ENCODE results near the gene KRT16.
"Not testable (repeated sequence)": the region's sequence is repeated elsewhere in the genome, so short reads cannot be mapped to it uniquely, and the experiment has no call there.

The KRT16 gene

DNA sequence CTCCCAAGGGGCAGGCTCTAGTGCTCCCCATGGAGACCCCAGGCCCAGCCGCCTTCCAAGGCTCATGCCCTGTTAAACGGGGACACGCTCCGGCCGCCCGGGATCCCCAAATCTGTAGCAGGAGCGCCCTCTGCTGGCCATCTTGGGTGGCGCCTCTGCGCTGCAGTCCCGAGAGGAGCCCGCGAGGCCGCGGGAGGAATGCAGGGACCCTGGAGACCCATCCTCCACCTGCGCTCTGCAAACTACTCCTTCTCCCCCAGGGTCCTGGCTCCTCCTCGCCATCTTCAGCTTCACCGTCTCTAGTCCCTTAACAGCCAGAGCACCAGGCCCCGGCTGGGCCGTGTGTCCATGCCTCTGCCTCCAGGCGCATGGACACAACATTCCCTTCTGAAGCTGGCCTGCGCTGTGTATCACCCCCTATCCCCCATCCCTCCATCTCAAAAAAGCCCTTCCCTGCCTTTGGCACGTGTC, 35.4 kb upstream of the KRT16 start:
- TF ChIP-seq, protein P1, sequence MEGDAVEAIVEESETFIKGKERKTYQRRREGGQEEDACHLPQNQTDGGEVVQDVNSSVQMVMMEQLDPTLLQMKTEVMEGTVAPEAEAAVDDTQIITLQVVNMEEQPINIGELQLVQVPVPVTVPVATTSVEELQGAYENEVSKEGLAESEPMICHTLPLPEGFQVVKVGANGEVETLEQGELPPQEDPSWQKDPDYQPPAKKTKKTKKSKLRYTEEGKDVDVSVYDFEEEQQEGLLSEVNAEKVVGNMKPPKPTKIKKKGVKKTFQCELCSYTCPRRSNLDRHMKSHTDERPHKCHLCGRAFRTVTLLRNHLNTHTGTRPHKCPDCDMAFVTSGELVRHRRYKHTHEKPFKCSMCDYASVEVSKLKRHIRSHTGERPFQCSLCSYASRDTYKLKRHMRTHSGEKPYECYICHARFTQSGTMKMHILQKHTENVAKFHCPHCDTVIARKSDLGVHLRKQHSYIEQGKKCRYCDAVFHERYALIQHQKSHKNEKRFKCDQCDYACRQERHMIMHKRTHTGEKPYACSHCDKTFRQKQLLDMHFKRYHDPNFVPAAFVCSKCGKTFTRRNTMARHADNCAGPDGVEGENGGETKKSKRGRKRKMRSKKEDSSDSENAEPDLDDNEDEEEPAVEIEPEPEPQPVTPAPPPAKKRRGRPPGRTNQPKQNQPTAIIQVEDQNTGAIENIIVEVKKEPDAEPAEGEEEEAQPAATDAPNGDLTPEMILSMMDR (IDR thresholded peaks at IDR 0.05; ENCODE audit: unreplicated experiment in 3 of 3) = peak; percentile 92 to 98 (median 94)
- Mint-ChIP-seq H3K27me3 (ENCODE audit: low read depth) (peaks cover 4% of the 10 kb centered on the region), H3K9me3 (no peaks in the 10 kb centered on the region), H3K27ac (peak overlapping the region; percentile 5 to 97 (median 92)), H3K4me1 (peaks cover 34% of the 10 kb centered on the region), H3K4me3 (peak overlapping the region; percentile 59 to 74 (median 73)), H3K36me3 (ENCODE audit: low read depth) (no peaks in the 10 kb centered on the region)

DNA sequence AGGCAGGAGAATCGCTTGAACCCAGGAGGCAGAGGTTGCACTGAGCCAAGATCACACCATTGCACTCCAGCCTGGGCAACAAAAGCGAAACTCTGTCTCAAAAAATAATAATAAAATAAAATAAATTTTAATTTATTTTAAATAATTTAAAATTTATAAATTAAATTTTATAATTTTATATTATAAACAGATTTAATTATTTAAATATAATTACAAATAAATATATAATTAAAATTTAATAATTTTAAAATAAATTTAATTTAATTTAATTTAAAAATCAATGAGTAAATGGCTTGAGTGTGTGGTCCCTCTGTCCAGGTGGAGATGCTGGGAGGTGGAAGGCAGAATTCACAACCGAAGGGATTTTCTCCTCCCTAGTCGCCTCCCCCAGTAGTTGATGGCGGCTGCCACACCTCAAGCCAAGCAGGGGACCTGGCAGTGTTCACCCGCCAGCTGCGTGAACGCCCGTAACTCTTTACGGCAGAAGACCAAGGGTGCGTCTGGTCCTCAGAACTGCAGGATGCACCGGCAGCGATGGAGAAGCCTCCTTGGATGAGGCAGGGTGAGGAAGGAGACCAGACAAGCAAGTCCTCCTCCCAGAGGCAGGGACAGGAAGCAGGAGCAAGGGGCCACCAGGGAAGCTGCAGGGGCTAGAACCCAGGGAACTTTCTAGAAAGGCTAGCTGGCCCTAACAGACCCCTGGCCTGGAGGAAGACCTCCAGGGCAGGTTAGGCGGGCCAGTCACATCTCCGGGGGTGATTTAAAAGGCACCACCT, 34.7 kb upstream of the KRT16 start:
- Mint-ChIP-seq H3K36me3 (ENCODE audit: low read depth) (no peaks in the 10 kb centered on the region), H3K4me3 (no peak overlapping the region), H3K9me3 (no peaks in the 10 kb centered on the region), H3K27ac (peak overlapping the region in 1 of 3 experiments; percentile 92), H3K27me3 (ENCODE audit: low read depth) (peaks cover 4% of the 10 kb centered on the region), H3K4me1 (peaks cover 34% of the 10 kb centered on the region)
- TF ChIP-seq, protein P1 (IDR thresholded peaks at IDR 0.05; ENCODE audit: unreplicated experiment in 3 of 3) = no peak

DNA sequence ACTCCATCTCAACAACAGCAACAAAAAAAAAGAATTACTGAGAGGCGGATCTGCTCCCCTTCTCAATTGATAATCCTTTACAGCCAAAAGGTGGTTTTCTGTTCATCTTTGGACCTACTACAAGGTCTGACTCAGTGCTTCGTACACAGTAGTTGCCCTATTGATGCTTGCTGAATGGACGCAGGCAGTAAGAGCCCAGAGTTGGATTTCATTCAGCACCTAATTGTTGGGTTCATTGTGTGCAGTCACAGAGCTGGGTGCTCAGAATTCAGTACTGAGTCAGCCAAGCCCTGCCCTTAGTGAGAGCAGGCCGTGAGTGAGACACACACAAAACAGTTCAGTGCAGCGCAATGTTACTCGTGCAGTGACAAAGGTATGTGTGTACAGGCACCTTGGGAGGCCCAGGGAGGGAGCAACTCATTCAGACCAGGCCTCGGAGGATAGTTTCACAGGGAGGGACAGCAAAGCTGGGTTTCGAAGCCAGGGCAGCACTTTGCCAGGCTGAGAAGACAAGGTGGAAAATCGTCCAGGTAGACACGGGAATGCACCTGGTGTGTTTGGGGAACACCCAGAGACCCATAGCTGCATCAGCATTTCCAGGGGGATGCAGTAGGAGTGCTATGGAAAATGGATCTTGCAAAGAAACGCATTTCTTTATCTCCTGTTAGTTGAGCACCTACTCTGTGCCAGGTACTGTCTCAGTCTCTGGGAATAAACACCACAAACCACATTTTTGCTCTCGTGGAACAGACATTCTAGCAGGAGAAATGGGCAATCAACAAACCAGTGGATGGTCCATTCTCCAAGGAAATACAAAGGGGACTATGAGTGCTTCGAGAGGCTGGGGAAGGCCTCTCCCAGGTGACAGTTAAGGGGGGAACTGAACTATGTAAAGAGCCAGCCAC, 29.9 kb upstream of the KRT16 start:
- H3K4me3 Mint-ChIP-seq = no peak overlapping the region
- H3K27ac Mint-ChIP-seq = peak overlapping the region in 1 of 3 experiments; percentile 68
- H3K36me3 Mint-ChIP-seq (ENCODE audit: low read depth) = no peaks in the 10 kb centered on the region
- no peaks in the 10 kb centered on the region for H3K9me3 Mint-ChIP-seq
- peaks cover 4% of the 10 kb centered on the region for H3K27me3 Mint-ChIP-seq (ENCODE audit: low read depth)
- TF ChIP-seq, protein P1 (IDR thresholded peaks at IDR 0.05; ENCODE audit: unreplicated experiment in 3 of 3) = no peak
- peaks cover 17% of the 10 kb centered on the region for H3K4me1 Mint-ChIP-seq

DNA sequence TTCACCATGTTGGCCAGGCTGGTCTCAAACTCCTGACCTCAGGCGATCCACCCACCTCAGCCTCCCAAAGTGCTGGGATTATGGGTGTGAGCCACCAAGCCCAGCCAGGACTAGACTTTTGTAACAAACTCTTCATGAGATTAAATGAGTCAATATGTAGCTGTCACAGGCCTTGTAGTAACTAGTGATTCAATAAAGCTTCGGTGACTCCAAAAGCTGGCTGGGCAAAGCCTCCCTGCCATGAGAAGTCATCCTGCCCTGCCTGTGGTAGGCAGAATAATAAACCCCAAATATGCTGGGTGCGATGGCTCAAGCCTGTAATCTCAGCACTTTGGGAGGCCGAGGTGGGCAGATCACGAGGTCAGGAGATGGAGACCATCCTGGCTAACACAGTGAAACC, 28.0 kb upstream of the KRT16 start:
- H3K27ac Mint-ChIP-seq; H3K27me3 Mint-ChIP-seq (ENCODE audit: low read depth); H3K4me3 Mint-ChIP-seq; H3K36me3 Mint-ChIP-seq (ENCODE audit: low read depth); H3K9me3 Mint-ChIP-seq: not testable (repeated sequence)
- H3K4me1 Mint-ChIP-seq = peaks cover 15% of the 10 kb centered on the region

DNA sequence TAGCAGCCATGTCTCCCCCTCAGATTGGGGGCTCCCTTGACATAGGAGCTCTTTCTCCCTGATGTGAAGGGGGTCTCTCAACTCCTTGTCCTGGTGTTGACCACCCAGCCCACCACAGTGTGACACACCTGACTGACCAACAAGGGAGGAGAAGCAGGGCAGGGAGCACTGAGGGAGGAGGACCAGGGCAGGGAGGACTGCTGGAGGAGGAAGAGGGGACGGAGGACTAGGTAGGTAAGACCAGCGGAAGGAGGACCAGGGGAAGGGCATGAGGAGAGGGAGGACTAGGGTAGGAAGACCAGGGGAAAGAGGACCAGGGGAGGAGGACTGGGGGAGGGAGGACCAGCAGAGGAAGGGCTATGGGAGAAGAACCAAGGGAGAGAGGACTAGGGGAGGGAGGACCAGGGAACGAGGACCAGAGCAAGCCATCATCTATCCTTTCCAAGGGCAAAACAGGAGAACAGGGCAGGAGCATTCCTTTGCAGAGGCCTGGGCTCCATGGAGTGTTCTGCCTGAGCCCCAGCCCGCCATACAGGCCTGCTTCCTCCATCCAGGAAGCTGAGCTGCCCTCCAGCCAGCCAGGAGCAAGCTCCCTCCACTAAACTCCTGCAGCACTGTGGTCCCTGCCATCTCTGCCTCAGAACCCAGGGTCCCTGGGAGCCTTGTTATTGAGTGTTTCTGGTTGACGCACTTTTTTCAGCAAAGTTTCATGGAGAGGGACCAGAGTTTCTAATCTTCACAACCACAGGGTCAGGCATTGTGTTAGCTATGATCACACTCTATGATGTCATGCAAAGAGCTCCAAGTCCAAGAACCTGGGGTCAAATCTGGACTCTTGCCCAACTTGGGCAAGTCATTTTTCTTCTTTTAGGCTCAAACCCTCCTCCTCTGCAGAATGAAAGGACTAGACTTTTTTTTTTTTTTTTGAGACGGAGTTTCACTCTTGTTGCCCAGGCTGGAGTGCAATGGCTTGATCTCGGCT, 27.2 kb upstream of the KRT16 start:
- TF ChIP-seq, protein P1 (IDR thresholded peaks at IDR 0.05; ENCODE audit: unreplicated experiment in 3 of 3) = no peak
- Mint-ChIP-seq H3K27ac (peak overlapping the region in 1 of 3 experiments; percentile 40), H3K36me3 (ENCODE audit: low read depth) (no peaks in the 10 kb centered on the region)

More for the DNA sequence above, 27.2 kb upstream of the KRT16 start:
- Mint-ChIP-seq H3K4me3 (no peak overlapping the region), H3K4me1 (peaks cover 21% of the 10 kb centered on the region), H3K9me3 (no peaks in the 10 kb centered on the region), H3K27me3 (ENCODE audit: low read depth) (peaks cover 4% of the 10 kb centered on the region)
